DND-41 (cell line): ENCODE measurements around the gene SNRPN.

ENCODE experiments used
- ATAC-seq: fragments of 200-7000 bp; cut with Tn5 transposase; 3 replicates; pipeline ENCODE4 v1.9.1; 2021; ENCODE audit warnings: low read depth; ENCODE audit not compliant: insufficient read depth
- DNase-seq: peaks from one replicate; pipeline ENCODE4 v3.0.0-alpha.2; 2020
- H2AFZ ChIP-seq: 2 replicates; pipeline ENCODE4 v1.6.0; 2012; ENCODE audit warnings: low read depth, low read length
- H3K27ac ChIP-seq: 2 replicates; pipeline ENCODE4 v1.5.1; 2012; ENCODE audit warnings: low read length, inconsistent platforms
- H3K27me3 ChIP-seq: fragments of 200-600 bp; sonication (generic); 2 replicates; pipeline ENCODE4 v1.6.0; 2012; ENCODE audit warnings: low read length, mild to moderate bottlenecking, inconsistent platforms; ENCODE audit not compliant: insufficient read depth, poor library complexity
- H3K36me3 ChIP-seq: 2 replicates; pipeline ENCODE4 v1.5.1; 2012; ENCODE audit warnings: low read length, inconsistent platforms; ENCODE audit not compliant: insufficient read depth
- H3K4me1 ChIP-seq: 2 replicates; pipeline ENCODE4 v1.5.1; 2012; ENCODE audit warnings: mild to moderate bottlenecking, low read length; ENCODE audit not compliant: insufficient read depth
- H3K4me2 ChIP-seq: 2 replicates; pipeline ENCODE4 v1.6.0; 2012; ENCODE audit warnings: mild to moderate bottlenecking, moderate library complexity, low read length, inconsistent platforms; ENCODE audit not compliant: insufficient read depth
- H3K4me3 ChIP-seq, 2 experiments: fragments of 200-600 bp in 1 of 2; shearing (Covaris generic) in 1 of 2; 2 replicates each; pipeline ENCODE4 v1.5.1; 2012 to 2016; ENCODE audit warnings: inconsistent platforms in 2 of 2, low read length in 2 of 2, mild to moderate bottlenecking in 2 of 2, low read depth in 1 of 2, moderate library complexity in 1 of 2
- H3K79me2 ChIP-seq: 2 replicates; pipeline ENCODE4 v1.6.0; 2012; ENCODE audit warnings: low read length, inconsistent platforms; ENCODE audit not compliant: insufficient read depth
- H3K9ac ChIP-seq: 2 replicates; pipeline ENCODE4 v1.6.0; 2012; ENCODE audit warnings: low read depth, mild to moderate bottlenecking, inconsistent platforms, low read length, moderate library complexity
- H3K9me3 ChIP-seq: 2 replicates; pipeline ENCODE4 v1.5.1; 2012; ENCODE audit warnings: low read length, moderate library complexity, mild to moderate bottlenecking, inconsistent platforms; ENCODE audit not compliant: insufficient read depth, severe bottlenecking
- H4K20me1 ChIP-seq: 2 replicates; pipeline ENCODE4 v1.6.0; 2012; ENCODE audit warnings: low read length; ENCODE audit not compliant: insufficient read depth
- CTCF ChIP-seq: IDR thresholded peaks from 2 replicates; pipeline ENCODE4 v1.5.1; 2012; ENCODE audit warnings: borderline replicate concordance, low read length, moderate library complexity, mild to moderate bottlenecking; ENCODE audit not compliant: poor library complexity, severe bottlenecking; ENCODE audit errors: extremely low read depth
- EZH2 ChIP-seq: IDR thresholded peaks from 3 replicates; pipeline ENCODE4 v1.6.1; 2012; ENCODE audit warnings: borderline replicate concordance, low read depth, mild to moderate bottlenecking, moderate library complexity, low read length, inconsistent platforms; ENCODE audit not compliant: severe bottlenecking

The SNRPN gene

GRCh38 chr15:24985224-24985623, 30.4 kb downstream of the SNRPN start:
- H3K36me3 ChIP-seq: peaks cover 70% of the 10 kb centered on the region
- no peaks in the 10 kb centered on the region for H3K9me3 ChIP-seq
- no peaks in the 10 kb centered on the region for H3K27me3 ChIP-seq
- no peak overlapping the region for H3K27ac ChIP-seq
- peaks cover 9% of the 10 kb centered on the region; the same call in 1 of the 2 replicates for H3K79me2 ChIP-seq
- ATAC-seq: no peak
- no peaks in the 10 kb centered on the region for H3K4me1 ChIP-seq
- no peak overlapping the region for H3K9ac ChIP-seq
- no peak overlapping the region for H3K4me2 ChIP-seq
- H3K4me3 ChIP-seq: no peak overlapping the region
- no peaks in the 10 kb centered on the region for H4K20me1 ChIP-seq
- no peak overlapping the region for H2AFZ ChIP-seq
- no peak for DNase-seq
- TF ChIP-seq EZH2: no peak
- TF ChIP-seq CTCF: no peak

GRCh38 chr15:24986653-24987052, 31.9 kb downstream of the SNRPN start:
- no peak for DNase-seq

GRCh38 chr15:25019434-25019833, 64.6 kb downstream of the SNRPN start:
- TF ChIP-seq EZH2: no peak
- TF ChIP-seq CTCF: no peak
- H3K27ac ChIP-seq: no peak overlapping the region
- H3K27me3 ChIP-seq: no peaks in the 10 kb centered on the region
- no peaks in the 10 kb centered on the region for H4K20me1 ChIP-seq
- no peaks in the 10 kb centered on the region for H3K79me2 ChIP-seq
- no peak overlapping the region for H3K4me2 ChIP-seq
- no peak overlapping the region for H3K4me3 ChIP-seq
- no peaks in the 10 kb centered on the region for H3K4me1 ChIP-seq
- DNase-seq (no peak), ATAC-seq (no peak)
- peaks cover 29% of the 10 kb centered on the region; the same call in 1 of the 2 replicates for H3K36me3 ChIP-seq
- H3K9ac ChIP-seq: no peak overlapping the region
- peaks cover 6% of the 10 kb centered on the region for H3K9me3 ChIP-seq
- H2AFZ ChIP-seq: no peak overlapping the region

More at GRCh38 chr15:24986653-24987052, 31.9 kb downstream of the SNRPN start:
- no peaks in the 10 kb centered on the region for H3K27me3 ChIP-seq
- H2AFZ ChIP-seq: no peak overlapping the region
- H3K4me3 ChIP-seq: no peak overlapping the region
- no peak for TF ChIP-seq EZH2
- TF ChIP-seq CTCF: no peak
- peaks cover 9% of the 10 kb centered on the region; the same call in 1 of the 2 replicates for H3K79me2 ChIP-seq
- no peak for ATAC-seq
- H3K27ac ChIP-seq: no peak overlapping the region
- peaks cover 63% of the 10 kb centered on the region for H3K36me3 ChIP-seq
- no peaks in the 10 kb centered on the region for H3K9me3 ChIP-seq
- H3K4me1 ChIP-seq: no peaks in the 10 kb centered on the region
- H4K20me1 ChIP-seq: no peaks in the 10 kb centered on the region
- H3K9ac ChIP-seq: no peak overlapping the region
- no peak overlapping the region for H3K4me2 ChIP-seq

GRCh38 chr15:25022233-25022632, 67.4 kb downstream of the SNRPN start:
- no peak overlapping the region for H3K4me3 ChIP-seq

More at GRCh38 chr15:25022233-25022632, 67.4 kb downstream of the SNRPN start:
- H3K9me3 ChIP-seq: peaks cover 6% of the 10 kb centered on the region
- no peak overlapping the region for H3K9ac ChIP-seq
- no peak for ATAC-seq
- no peak overlapping the region for H3K27ac ChIP-seq
- no peaks in the 10 kb centered on the region for H3K79me2 ChIP-seq
- no peak for DNase-seq
- no peaks in the 10 kb centered on the region for H4K20me1 ChIP-seq
- H2AFZ ChIP-seq: no peak overlapping the region
- no peaks in the 10 kb centered on the region for H3K4me1 ChIP-seq
- peaks cover 43% of the 10 kb centered on the region; the same call in 1 of the 2 replicates for H3K36me3 ChIP-seq
- no peak for TF ChIP-seq EZH2
- no peak for TF ChIP-seq CTCF
- H3K4me2 ChIP-seq: no peak overlapping the region
- H3K27me3 ChIP-seq: no peaks in the 10 kb centered on the region
